Measurements from ENCODE around the gene CARD11. TPM values are rescaled to one million over a fixed set of nuclear protein-coding genes. Genes with fewer than 3 reads are reported as not detected.
"Not testable (repeated sequence)": the region's sequence is repeated elsewhere in the genome, so short reads cannot be mapped to it uniquely, and the experiment has no call there.

CARD11 gene
- total RNA-seq, 6 experiments from 2014 or later, result not detected

- DNase-seq, result no peak
- Mint-ChIP-seq H3K4me1 (ENCODE audit: low read depth) (no peaks in the 10 kb centered on the region), H3K27ac (no peak overlapping the region), H3K36me3 (ENCODE audit: low read depth) (no peaks in the 10 kb centered on the region), H3K4me3 (no peak overlapping the region), H3K9me3 (no peaks in the 10 kb centered on the region; the same call in 1 of the 2 replicates), H3K27me3 (ENCODE audit: insufficient read depth) (peaks cover 30% of the 10 kb centered on the region)
- no peak for TF ChIP-seq CTCF (IDR thresholded peaks at IDR 0.05)
These were observed 122.6 kb downstream of the CARD11 start for GRCh38 chr7:2920956-2921652.

- not testable (repeated sequence) for DNase-seq; H3K27ac Mint-ChIP-seq; H3K36me3 Mint-ChIP-seq (ENCODE audit: low read depth); H3K4me1 Mint-ChIP-seq (ENCODE audit: low read depth); H3K4me3 Mint-ChIP-seq; H3K9me3 Mint-ChIP-seq
- peaks cover 29% of the 10 kb centered on the region for H3K27me3 Mint-ChIP-seq (ENCODE audit: insufficient read depth)
These were observed 123.2 kb downstream of the CARD11 start for GRCh38 chr7:2920480-2920879.

GRCh38 chr7:2920041-2920440 is 123.6 kb downstream of the CARD11 start:
- Mint-ChIP-seq H3K27ac (no peak overlapping the region), H3K9me3 (no peaks in the 10 kb centered on the region; the same call in 1 of the 2 replicates)

GRCh38 chr7:2919256-2919655 is 124.4 kb downstream of the CARD11 start:
- DNase-seq, result no peak
- no peak overlapping the region for H3K27ac Mint-ChIP-seq
- H3K27me3 Mint-ChIP-seq (ENCODE audit: insufficient read depth), result peaks cover 30% of the 10 kb centered on the region
- TF ChIP-seq CTCF (IDR thresholded peaks at IDR 0.05), result no peak
- no peaks in the 10 kb centered on the region for H3K36me3 Mint-ChIP-seq (ENCODE audit: low read depth)
- no peak overlapping the region for H3K4me3 Mint-ChIP-seq
- no peaks in the 10 kb centered on the region for H3K4me1 Mint-ChIP-seq (ENCODE audit: low read depth)
- no peaks in the 10 kb centered on the region; the same call in 1 of the 2 replicates for H3K9me3 Mint-ChIP-seq

More at GRCh38 chr7:2920041-2920440, 123.6 kb downstream of the CARD11 start:
- H3K4me3 Mint-ChIP-seq, result no peak overlapping the region
- no peak for TF ChIP-seq CTCF (IDR thresholded peaks at IDR 0.05)
- H3K36me3 Mint-ChIP-seq (ENCODE audit: low read depth), result no peaks in the 10 kb centered on the region
- H3K27me3 Mint-ChIP-seq (ENCODE audit: insufficient read depth), result peaks cover 26% of the 10 kb centered on the region
- H3K4me1 Mint-ChIP-seq (ENCODE audit: low read depth), result no peaks in the 10 kb centered on the region
- no peak for DNase-seq

- Mint-ChIP-seq H3K27ac (no peak overlapping the region), H3K4me3 (no peak overlapping the region), H3K27me3 (ENCODE audit: insufficient read depth) (peaks cover 28% of the 10 kb centered on the region), H3K36me3 (ENCODE audit: low read depth) (no peaks in the 10 kb centered on the region), H3K9me3 (no peaks in the 10 kb centered on the region; the same call in 1 of the 2 replicates), H3K4me1 (ENCODE audit: low read depth) (no peaks in the 10 kb centered on the region)
- no peak for TF ChIP-seq CTCF (IDR thresholded peaks at IDR 0.05)
- DNase-seq, result no peak
These were observed 125.3 kb downstream of the CARD11 start for GRCh38 chr7:2918406-2918805.

GRCh38 chr7:2915023-2915422 is 128.6 kb downstream of the CARD11 start:
- peaks cover 22% of the 10 kb centered on the region for H3K27me3 Mint-ChIP-seq (ENCODE audit: insufficient read depth)
- H3K4me3 Mint-ChIP-seq, result no peak overlapping the region
- H3K9me3 Mint-ChIP-seq, result no peaks in the 10 kb centered on the region; the same call in 1 of the 2 replicates
- H3K4me1 Mint-ChIP-seq (ENCODE audit: low read depth), result no peaks in the 10 kb centered on the region
- no peak for DNase-seq
- no peak overlapping the region for H3K27ac Mint-ChIP-seq
- TF ChIP-seq CTCF (IDR thresholded peaks at IDR 0.05), result no peak
- no peaks in the 10 kb centered on the region for H3K36me3 Mint-ChIP-seq (ENCODE audit: low read depth)

Data from HFFc6 (cell line).